Activated CD8-positive, alpha-beta memory T cell treated with anti-CD3 and anti-CD28 coated beads for 4 hours (primary cell): ENCODE results near the gene GPX8.

Source experiments
- DNase-seq, 2 donors: peaks; one replicate each; pipeline ENCODE4 v3.0.0-alpha.2; 2020; ENCODE audit warnings: low read depth in 2 of 2

GPX8 gene

GRCh38 chr5:55159763-55160492, at the start of gene GPX8:
GPX8 (plus strand) TSS chr5:55160171; CDS start chr5:55160193, 22 bp downstream.
- DNase-seq: no peak

GRCh38 chr5:55110217-55110616, 49.8 kb upstream of the GPX8 start:
- DNase-seq: no peak

- DNase-seq: no peak
These were observed 46.6 kb upstream of the GPX8 start for GRCh38 chr5:55113327-55113726.

- no peak for DNase-seq
These were observed 45.9 kb upstream of the GPX8 start for GRCh38 chr5:55114061-55114460.

GRCh38 chr5:55123365-55123764, 36.6 kb upstream of the GPX8 start:
- no peak for DNase-seq

GRCh38 chr5:55134053-55134722, 25.8 kb upstream of the GPX8 start:
- DNase-seq: no peak

GRCh38 chr5:55136521-55136920, 23.4 kb upstream of the GPX8 start:
- no peak for DNase-seq

GRCh38 chr5:55140908-55141665, 18.9 kb upstream of the GPX8 start:
- no peak for DNase-seq

GRCh38 chr5:55141945-55142690, 17.9 kb upstream of the GPX8 start:
- no peak for DNase-seq

GRCh38 chr5:55143624-55144023, 16.3 kb upstream of the GPX8 start:
- DNase-seq: no peak

- DNase-seq: no peak
These were observed 13.9 kb upstream of the GPX8 start for GRCh38 chr5:55146080-55146479.

GRCh38 chr5:55146543-55147151, 13.3 kb upstream of the GPX8 start:
- DNase-seq: peak; percentile 64

GRCh38 chr5:55149308-55149795, 10.6 kb upstream of the GPX8 start:
- DNase-seq: no peak

- DNase-seq: no peak
These were observed 7.8 kb upstream of the GPX8 start for GRCh38 chr5:55151923-55152842.

GRCh38 chr5:55154873-55155272, 5.1 kb upstream of the GPX8 start:
- DNase-seq: no peak

GRCh38 chr5:55160493-55161209, 680 bp downstream of the GPX8 start:
- no peak for DNase-seq

GRCh38 chr5:55162666-55163065, 2.7 kb downstream of the GPX8 start:
- DNase-seq: no peak

- no peak for DNase-seq
These were observed 11.5 kb downstream of the GPX8 start for GRCh38 chr5:55171471-55171870.

GRCh38 chr5:55172051-55172899, 12.3 kb downstream of the GPX8 start:
- peak; percentile 30 to 47 for DNase-seq
